Ascending aorta (tissue), 2 donors: ENCODE measurements around the gene DUXB. TPM values are rescaled to one million over a fixed set of nuclear protein-coding genes. Genes with fewer than 3 reads are reported as not detected.
A peak's percentile ranks its signal among the peaks of the same experiment; 100 is the strongest.

Experiments used
- DNase-seq, 2 donors: peaks; one replicate each; pipeline ENCODE4 v3.0.0-alpha.2; 2019; ENCODE audit warnings: low spot score in 2 of 2
- H3K27ac ChIP-seq, 2 donors: fragments of 200-600 bp; sonication (generic); one replicate each; pipeline ENCODE4 v1.5.1; 2016 to 2017; ENCODE audit warnings: mild to moderate bottlenecking in 1 of 2
- H3K27me3 ChIP-seq: fragments of 200-600 bp; sonication (generic); one replicate; pipeline ENCODE4 v1.5.1; 2017
- H3K36me3 ChIP-seq, 2 donors: fragments of 200-600 bp; sonication (generic); one replicate each; pipeline ENCODE4 v1.5.1; 2016
- H3K4me1 ChIP-seq, 2 donors: fragments of 200-600 bp; sonication (generic); one replicate each; pipeline ENCODE4 v1.5.1; 2016 to 2017; ENCODE audit warnings: mild to moderate bottlenecking in 1 of 2
- H3K4me3 ChIP-seq, 2 donors: fragments of 200-600 bp; sonication (generic); one replicate each; pipeline ENCODE4 v1.5.1; 2016 to 2017; ENCODE audit warnings: mild to moderate bottlenecking in 1 of 2
- H3K9me3 ChIP-seq, 2 donors: fragments of 200-600 bp; sonication (generic); one replicate each; pipeline ENCODE4 v1.5.1; 2016
- CTCF ChIP-seq, 3 experiments: fragments of 200-600 bp in 2 of 3; fragments of 450-650 bp in 1 of 3; sonication (generic) in 2 of 3; IDR thresholded peaks; one replicate each; pipeline ENCODE4 v1.5.1; 2016 to 2019; ENCODE audit warnings: antibody characterized with exemption in 3 of 3, mild to moderate bottlenecking in 1 of 3, moderate library complexity in 1 of 3
- intact Hi-C: fragments of 100-400 bp; cut with DNase I; formaldehyde crosslinking; loops from one replicate; pipeline ENCODE4 v1.15.1; 2023
- total RNA-seq: library from RNA; depleted of rRNA; stranded (reverse); fragments of >200 nt; gene quantifications from one replicate; pipeline ENCODE4 v1.1.0, GENCODE V29; 2016

Gene DUXB
- total RNA-seq, 1 donor from 2014 or later, result not detected

- no peaks in the 10 kb centered on the region for H3K9me3 ChIP-seq
- no peaks in the 10 kb centered on the region for H3K27me3 ChIP-seq
- no peaks in the 10 kb centered on the region for H3K4me1 ChIP-seq
- no peak for DNase-seq
- H3K4me3 ChIP-seq, result no peak overlapping the region
- intact Hi-C loops, result no loop called here
- H3K36me3 ChIP-seq, result no peaks in the 10 kb centered on the region
- no peak overlapping the region for H3K27ac ChIP-seq
- TF ChIP-seq CTCF (IDR thresholded peaks at IDR 0.05), result peak in 1 of 3 experiments; percentile 15
These were observed 5.6 kb downstream of the DUXB start for GRCh38 chr16:75695708-75696107.

GRCh38 chr16:75687361-75687760, 13.9 kb downstream of the DUXB start:
- intact Hi-C loops, result no loop called here
- no peak overlapping the region for H3K27ac ChIP-seq
- no peaks in the 10 kb centered on the region for H3K4me1 ChIP-seq
- no peak overlapping the region for H3K4me3 ChIP-seq
- no peaks in the 10 kb centered on the region for H3K9me3 ChIP-seq
- no peaks in the 10 kb centered on the region for H3K27me3 ChIP-seq
- DNase-seq, result no peak
- TF ChIP-seq CTCF (IDR thresholded peaks at IDR 0.05), result no peak
- H3K36me3 ChIP-seq, result no peaks in the 10 kb centered on the region

- intact Hi-C loops, result no loop called here
- Histone ChIP-seq H3K36me3 (no peaks in the 10 kb centered on the region), H3K4me3 (no peak overlapping the region), H3K9me3 (no peaks in the 10 kb centered on the region), H3K27me3 (no peaks in the 10 kb centered on the region), H3K4me1 (no peaks in the 10 kb centered on the region), H3K27ac (no peak overlapping the region)
- DNase-seq, result no peak
- no peak for TF ChIP-seq CTCF (IDR thresholded peaks at IDR 0.05)
These were observed 19.0 kb downstream of the DUXB start for GRCh38 chr16:75682308-75682707.

- TF ChIP-seq CTCF (IDR thresholded peaks at IDR 0.05), result no peak
- Histone ChIP-seq H3K27me3 (no peaks in the 10 kb centered on the region), H3K27ac (no peak overlapping the region), H3K4me3 (no peak overlapping the region), H3K9me3 (no peaks in the 10 kb centered on the region), H3K4me1 (no peaks in the 10 kb centered on the region), H3K36me3 (no peaks in the 10 kb centered on the region)
- DNase-seq, result no peak
- intact Hi-C loops, result no loop called here
These were observed 21.9 kb downstream of the DUXB start for GRCh38 chr16:75679366-75679765.

- Histone ChIP-seq H3K36me3 (no peaks in the 10 kb centered on the region), H3K27me3 (no peaks in the 10 kb centered on the region), H3K9me3 (no peaks in the 10 kb centered on the region), H3K4me1 (no peaks in the 10 kb centered on the region), H3K27ac (no peak within 1 kb of the TSS), H3K4me3 (no peak within 1 kb of the TSS)
- no peak for DNase-seq
- intact Hi-C loops, result no loop called here
- TF ChIP-seq CTCF (IDR thresholded peaks at IDR 0.05), result no peak
These were observed 24.4 kb downstream of the DUXB start, which contains the start of gene CPHXL2 for GRCh38 chr16:75676909-75677308. TSS of gene CPHXL2 (minus strand) at chr16:75677009. CDS start at chr16:75676999, 10 bp downstream.

- Histone ChIP-seq H3K4me1 (no peaks in the 10 kb centered on the region), H3K4me3 (no peak overlapping the region), H3K27ac (no peak overlapping the region), H3K9me3 (no peaks in the 10 kb centered on the region), H3K36me3 (no peaks in the 10 kb centered on the region), H3K27me3 (no peaks in the 10 kb centered on the region)
- DNase-seq, result no peak
- intact Hi-C loops, result no loop called here
- no peak for TF ChIP-seq CTCF (IDR thresholded peaks at IDR 0.05)
These were observed 33.8 kb downstream of the DUXB start for GRCh38 chr16:75667503-75667902.
